ENCODE data around the gene PDCD4.

Gene PDCD4

DNA sequence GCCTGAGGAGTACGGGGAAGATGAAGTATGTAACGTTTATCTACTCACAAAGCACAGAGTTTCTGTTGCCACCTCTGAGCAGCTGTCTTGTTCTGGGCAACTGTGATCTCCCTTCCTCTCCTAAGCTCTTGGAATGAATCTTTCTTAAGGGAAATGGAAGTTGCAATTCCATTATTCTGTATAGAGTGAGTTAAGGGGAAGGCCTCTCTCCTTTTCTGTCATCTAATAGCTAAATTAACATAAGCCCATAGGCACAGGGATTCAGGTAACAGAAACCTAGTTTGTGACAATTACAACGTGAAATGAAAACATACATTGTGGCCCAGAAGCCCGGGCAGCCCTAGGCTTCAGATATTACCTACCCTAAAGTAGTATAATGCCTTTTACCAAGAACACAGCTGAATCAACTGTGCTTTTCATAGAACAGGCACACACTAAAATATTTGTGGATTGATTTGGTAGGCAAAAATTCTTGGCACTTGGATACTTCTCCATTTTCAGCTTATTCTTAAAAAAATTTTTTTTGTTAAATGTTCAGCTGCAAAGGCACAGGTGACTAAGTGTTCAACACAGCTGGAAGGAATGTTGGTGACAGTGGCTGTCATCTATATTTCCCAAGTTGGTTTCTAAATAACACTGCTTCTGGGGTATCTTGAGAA, 3.8 kb upstream of the PDCD4 start:
- H3K27ac ChIP-seq: peak overlapping the region; percentile 99
- H3K36me3 ChIP-seq: no peaks in the 10 kb centered on the region
- H3K4me3 ChIP-seq (ENCODE audit: low read depth in 1 of 2, low read length in 1 of 2): no peak overlapping the region
- H3K9me3 ChIP-seq: no peaks in the 10 kb centered on the region
- H3K27me3 ChIP-seq: no peaks in the 10 kb centered on the region
- TF ChIP-seq, protein P1, sequence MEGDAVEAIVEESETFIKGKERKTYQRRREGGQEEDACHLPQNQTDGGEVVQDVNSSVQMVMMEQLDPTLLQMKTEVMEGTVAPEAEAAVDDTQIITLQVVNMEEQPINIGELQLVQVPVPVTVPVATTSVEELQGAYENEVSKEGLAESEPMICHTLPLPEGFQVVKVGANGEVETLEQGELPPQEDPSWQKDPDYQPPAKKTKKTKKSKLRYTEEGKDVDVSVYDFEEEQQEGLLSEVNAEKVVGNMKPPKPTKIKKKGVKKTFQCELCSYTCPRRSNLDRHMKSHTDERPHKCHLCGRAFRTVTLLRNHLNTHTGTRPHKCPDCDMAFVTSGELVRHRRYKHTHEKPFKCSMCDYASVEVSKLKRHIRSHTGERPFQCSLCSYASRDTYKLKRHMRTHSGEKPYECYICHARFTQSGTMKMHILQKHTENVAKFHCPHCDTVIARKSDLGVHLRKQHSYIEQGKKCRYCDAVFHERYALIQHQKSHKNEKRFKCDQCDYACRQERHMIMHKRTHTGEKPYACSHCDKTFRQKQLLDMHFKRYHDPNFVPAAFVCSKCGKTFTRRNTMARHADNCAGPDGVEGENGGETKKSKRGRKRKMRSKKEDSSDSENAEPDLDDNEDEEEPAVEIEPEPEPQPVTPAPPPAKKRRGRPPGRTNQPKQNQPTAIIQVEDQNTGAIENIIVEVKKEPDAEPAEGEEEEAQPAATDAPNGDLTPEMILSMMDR (IDR thresholded peaks at IDR 0.05): no peak
- peaks cover 72 to 79% of the 10 kb centered on the region in 2 experiments for H3K4me1 ChIP-seq (ENCODE audit: control insufficient read depth in 1 of 2, insufficient read depth in 1 of 2, low read depth in 1 of 2, low read length in 1 of 2)

DNA sequence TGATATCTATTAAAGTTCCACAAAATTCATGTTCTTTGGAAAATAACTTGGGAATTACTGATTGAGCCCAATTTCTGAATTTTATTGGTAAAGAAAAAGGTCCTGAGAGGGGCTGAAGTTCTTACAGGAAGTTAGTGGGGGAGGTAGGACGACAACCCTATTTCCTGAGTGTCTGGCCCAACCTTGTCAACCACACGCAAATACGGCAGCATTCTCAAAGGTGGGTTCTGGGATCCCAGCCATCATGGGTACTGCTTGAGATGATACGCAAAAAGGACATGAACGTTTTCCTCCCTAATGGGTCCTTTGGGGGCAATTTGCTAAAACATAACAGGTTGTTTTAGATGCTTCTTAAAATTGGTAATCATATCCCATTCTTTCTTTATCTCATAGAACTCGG, 2.7 kb upstream of the PDCD4 start:
- H3K4me1 ChIP-seq (ENCODE audit: control insufficient read depth in 1 of 2, insufficient read depth in 1 of 2, low read depth in 1 of 2, low read length in 1 of 2): peaks cover 72 to 79% of the 10 kb centered on the region in 2 experiments
- H3K27me3 ChIP-seq: no peaks in the 10 kb centered on the region
- TF ChIP-seq, protein P1 (IDR thresholded peaks at IDR 0.05): no peak
- no peak overlapping the region for H3K4me3 ChIP-seq (ENCODE audit: low read depth in 1 of 2, low read length in 1 of 2)
- no peaks in the 10 kb centered on the region for H3K9me3 ChIP-seq
- peak overlapping the region; percentile 99 for H3K27ac ChIP-seq
- no peaks in the 10 kb centered on the region for H3K36me3 ChIP-seq

DNA sequence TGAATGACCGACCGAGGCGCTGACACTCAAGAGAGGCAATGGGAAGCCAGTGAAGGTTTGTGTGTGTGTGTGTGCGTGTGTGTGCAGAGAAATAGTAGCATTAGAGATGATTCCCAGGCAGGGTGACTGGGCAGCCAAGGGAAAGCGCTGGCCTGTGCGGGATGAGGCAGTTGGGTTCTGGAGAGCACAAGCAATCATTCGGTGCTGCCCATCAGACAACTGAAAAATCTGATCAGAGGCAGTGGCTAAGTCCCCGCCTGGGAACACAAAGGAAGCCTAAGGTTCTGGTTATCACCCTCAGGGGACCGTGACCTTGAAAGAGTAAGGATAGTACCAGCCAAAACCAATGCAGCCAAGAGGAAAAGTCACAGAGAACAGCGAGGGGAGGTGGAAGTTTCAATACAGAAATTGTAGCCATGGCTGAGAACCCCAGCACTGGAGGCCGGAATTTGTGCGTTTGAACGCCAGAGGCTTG, 868 bp upstream of the PDCD4 start:
- no peaks in the 10 kb centered on the region for H3K27me3 ChIP-seq
- peak overlapping the region; percentile 99 for H3K27ac ChIP-seq
- H3K4me1 ChIP-seq (ENCODE audit: control insufficient read depth in 1 of 2, insufficient read depth in 1 of 2, low read depth in 1 of 2, low read length in 1 of 2): peaks cover 59 to 70% of the 10 kb centered on the region in 2 experiments
- H3K4me3 ChIP-seq (ENCODE audit: low read depth in 1 of 2, low read length in 1 of 2): peak overlapping the region; percentile 91 to 95
- TF ChIP-seq, protein P1 (IDR thresholded peaks at IDR 0.05): no peak
- no peaks in the 10 kb centered on the region for H3K9me3 ChIP-seq
- no peaks in the 10 kb centered on the region for H3K36me3 ChIP-seq

DNA sequence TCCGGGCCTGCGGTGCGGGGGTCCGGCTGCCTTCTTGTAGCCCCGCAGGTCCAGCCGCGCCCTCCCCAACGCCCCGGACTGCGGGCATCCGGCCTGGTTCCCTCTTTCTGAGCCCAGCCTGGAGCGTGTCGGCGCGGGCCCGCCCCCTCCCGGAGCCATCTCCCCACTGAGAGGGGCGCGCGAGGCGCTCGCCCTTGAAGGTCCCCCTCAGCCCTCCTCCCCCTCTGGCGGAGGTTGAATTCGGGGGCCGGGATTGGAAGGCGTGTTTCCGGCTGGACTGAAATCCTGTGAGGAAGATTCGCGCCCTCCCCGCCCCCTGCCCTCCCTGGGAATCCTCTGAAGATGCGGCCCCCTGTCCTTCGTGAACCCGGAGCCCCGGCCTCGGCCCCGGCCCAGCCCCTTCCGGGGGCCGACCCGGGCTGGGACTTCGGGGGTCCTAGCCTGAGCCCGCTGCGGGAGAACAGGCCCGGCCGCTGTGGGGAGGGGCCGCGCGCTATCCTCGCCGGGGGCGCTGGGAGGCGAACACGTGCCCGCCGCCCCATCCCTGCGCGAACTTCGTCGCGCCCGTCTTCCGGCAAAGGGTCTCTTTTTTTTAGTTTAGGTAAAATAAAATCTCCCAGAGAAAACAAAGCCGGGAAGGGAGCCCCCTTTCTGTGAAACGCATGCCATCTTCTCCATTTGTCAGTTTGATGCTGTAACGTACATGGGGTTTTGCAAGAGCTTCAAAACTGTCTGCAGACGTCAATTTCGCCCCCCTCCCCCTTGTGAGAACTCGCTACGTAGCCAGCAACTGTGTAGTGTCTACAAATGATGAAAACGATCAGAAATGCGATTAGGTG, 636 bp downstream of the PDCD4 start:
- H3K4me1 ChIP-seq (ENCODE audit: control insufficient read depth in 1 of 2, insufficient read depth in 1 of 2, low read depth in 1 of 2, low read length in 1 of 2): peaks cover 45 to 55% of the 10 kb centered on the region in 2 experiments
- peak overlapping the region; percentile 99 for H3K27ac ChIP-seq
- H3K36me3 ChIP-seq: peaks cover 8% of the 10 kb centered on the region
- H3K4me3 ChIP-seq (ENCODE audit: low read depth in 1 of 2, low read length in 1 of 2): peak overlapping the region; percentile 91 to 95
- H3K9me3 ChIP-seq: no peaks in the 10 kb centered on the region
- TF ChIP-seq, protein P1 (IDR thresholded peaks at IDR 0.05): no peak
- H3K27me3 ChIP-seq: no peaks in the 10 kb centered on the region

DNA sequence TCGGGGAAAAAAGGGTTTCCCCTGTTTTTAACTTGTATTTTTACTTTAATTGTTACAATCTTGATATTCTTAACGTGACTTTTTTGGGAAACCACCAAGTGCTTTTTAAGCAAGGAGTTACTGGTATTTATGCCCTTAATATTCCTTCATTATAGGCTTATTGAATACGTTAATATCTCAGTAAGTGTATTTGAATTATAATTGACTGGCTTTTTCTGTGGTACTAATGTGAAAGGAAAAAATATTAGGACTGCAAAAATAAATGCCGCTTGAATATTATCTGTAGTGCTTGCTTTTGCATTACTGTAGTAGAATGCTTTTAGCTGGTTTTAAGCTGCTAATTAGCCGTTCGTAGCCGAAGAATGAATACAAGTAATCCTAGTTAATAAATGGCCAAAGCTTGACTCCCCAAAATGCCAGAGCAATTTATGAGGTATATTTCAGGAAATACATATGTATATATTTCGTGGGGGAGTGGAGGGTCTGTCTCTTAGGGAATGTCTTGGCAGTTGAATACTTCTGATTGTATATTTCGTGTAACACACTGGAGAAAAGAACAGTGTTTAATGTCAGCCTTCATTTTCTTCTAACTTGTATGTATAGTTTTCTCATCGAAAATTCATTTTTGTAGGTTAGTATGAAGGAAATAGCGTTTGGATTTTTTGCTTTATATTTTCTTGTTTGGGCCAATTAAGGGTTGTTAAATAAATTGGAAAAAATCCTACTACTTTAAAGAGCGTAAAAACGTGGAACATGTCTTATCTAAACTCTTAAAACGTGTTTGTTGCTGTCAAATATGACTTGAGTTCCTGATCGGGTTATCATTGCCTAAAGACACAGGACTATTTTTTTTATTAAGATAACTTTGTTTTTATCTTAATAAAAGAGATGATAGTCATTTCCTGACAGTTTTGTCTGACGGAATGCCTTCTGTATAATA, 1.5 kb downstream of the PDCD4 start:
- peak overlapping the region; percentile 99 for H3K27ac ChIP-seq
- no peaks in the 10 kb centered on the region for H3K27me3 ChIP-seq
- no peaks in the 10 kb centered on the region for H3K9me3 ChIP-seq
- TF ChIP-seq, protein P1 (IDR thresholded peaks at IDR 0.05): no peak
- peaks cover 17% of the 10 kb centered on the region for H3K36me3 ChIP-seq
- peaks cover 36 to 46% of the 10 kb centered on the region in 2 experiments for H3K4me1 ChIP-seq (ENCODE audit: control insufficient read depth in 1 of 2, insufficient read depth in 1 of 2, low read depth in 1 of 2, low read length in 1 of 2)
- H3K4me3 ChIP-seq (ENCODE audit: low read depth in 1 of 2, low read length in 1 of 2): peak overlapping the region; percentile 91 to 95

Data from neutrophil (primary cell).